Mononuclear cell (primary cell): ENCODE results near the gene IL17A. TPM values are rescaled to one million over a fixed set of nuclear protein-coding genes. Genes with fewer than 3 reads are reported as not detected.

Source experiments
- H3K27me3 ChIP-seq: 2 replicates; pipeline ENCODE4 v1.6.0; 2011; ENCODE audit warnings: low read length, control low read depth; ENCODE audit not compliant: insufficient read depth
- H3K4me1 ChIP-seq: 2 replicates; pipeline ENCODE4 v1.5.1; 2011; ENCODE audit warnings: mild to moderate bottlenecking, low read length, control low read depth; ENCODE audit not compliant: insufficient read depth
- H3K4me3 ChIP-seq: 2 replicates; pipeline ENCODE4 v1.5.1; 2011; ENCODE audit warnings: mild to moderate bottlenecking, low read length, moderate library complexity
- H3K9me3 ChIP-seq: 2 replicates; pipeline ENCODE4 v1.5.1; 2011; ENCODE audit warnings: low read depth, mild to moderate bottlenecking, control low read depth, low read length
- total RNA-seq: library from RNA; depleted of rRNA; stranded (reverse); fragments of >200 nt; gene quantifications from one replicate; pipeline ENCODE4 v1.2.3, GENCODE V29; 2012

IL17A gene
- not detected for total RNA-seq

GRCh38 chr6:52186075-52186474, at the start of gene IL17A:
IL17A (plus strand) TSS chr6:52186375; CDS start chr6:52186432, 57 bp downstream.
- H3K4me3 ChIP-seq, result no peak within 1 kb of the TSS
- peaks cover 10% of the 10 kb centered on the region for H3K27me3 ChIP-seq
- H3K4me1 ChIP-seq, result no peaks in the 10 kb centered on the region
- H3K9me3 ChIP-seq, result no peaks in the 10 kb centered on the region

GRCh38 chr6:52136934-52137467, 49.2 kb upstream of the IL17A start:
- Histone ChIP-seq H3K27me3 (peaks cover 2% of the 10 kb centered on the region), H3K4me1 (no peaks in the 10 kb centered on the region), H3K9me3 (no peaks in the 10 kb centered on the region), H3K4me3 (no peak overlapping the region)

GRCh38 chr6:52138284-52138683, 47.9 kb upstream of the IL17A start:
- Histone ChIP-seq H3K9me3 (no peaks in the 10 kb centered on the region), H3K27me3 (peaks cover 2% of the 10 kb centered on the region), H3K4me1 (no peaks in the 10 kb centered on the region), H3K4me3 (no peak overlapping the region)

- Histone ChIP-seq H3K9me3 (no peaks in the 10 kb centered on the region), H3K4me3 (no peak overlapping the region), H3K27me3 (peaks cover 2% of the 10 kb centered on the region), H3K4me1 (no peaks in the 10 kb centered on the region)
These were observed 46.0 kb upstream of the IL17A start for GRCh38 chr6:52139985-52140680.

- Histone ChIP-seq H3K27me3 (peaks cover 2% of the 10 kb centered on the region), H3K4me3 (no peak overlapping the region)
These were observed 44.6 kb upstream of the IL17A start for GRCh38 chr6:52141596-52141995.

GRCh38 chr6:52142556-52142955, 43.6 kb upstream of the IL17A start:
- Histone ChIP-seq H3K27me3 (peaks cover 2% of the 10 kb centered on the region), H3K9me3 (no peaks in the 10 kb centered on the region), H3K4me1 (no peaks in the 10 kb centered on the region), H3K4me3 (no peak overlapping the region)

More at GRCh38 chr6:52141596-52141995, 44.6 kb upstream of the IL17A start:
- no peaks in the 10 kb centered on the region for H3K4me1 ChIP-seq
- H3K9me3 ChIP-seq, result no peaks in the 10 kb centered on the region

DNA sequence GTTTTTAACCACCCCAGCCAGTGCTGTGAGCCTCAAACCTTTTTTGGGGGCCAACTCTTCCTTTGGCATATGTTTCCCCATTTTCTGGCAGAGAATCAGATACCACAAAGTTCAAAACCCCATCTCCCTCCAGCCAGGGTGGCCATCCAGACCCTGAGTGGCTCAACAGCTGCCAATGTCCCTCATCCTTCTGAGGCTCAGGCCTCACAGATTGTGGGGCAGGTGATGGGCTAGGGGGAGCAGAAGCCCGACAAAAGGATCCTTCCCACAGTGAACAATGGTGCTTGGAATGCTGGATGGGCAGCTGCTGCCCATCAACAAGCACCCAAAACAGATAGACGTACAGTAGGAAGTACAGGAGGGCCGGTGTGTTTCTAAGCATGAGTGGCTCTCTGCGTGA, 42.6 kb upstream of the IL17A start:
- Histone ChIP-seq H3K4me3 (no peak overlapping the region), H3K9me3 (no peaks in the 10 kb centered on the region)

GRCh38 chr6:52144196-52145076, 41.7 kb upstream of the IL17A start:
- no peaks in the 10 kb centered on the region for H3K4me1 ChIP-seq
- H3K4me3 ChIP-seq, result no peak overlapping the region
- no peaks in the 10 kb centered on the region for H3K9me3 ChIP-seq
- peaks cover 2% of the 10 kb centered on the region for H3K27me3 ChIP-seq

More for the DNA sequence above, 42.6 kb upstream of the IL17A start:
- Histone ChIP-seq H3K4me1 (no peaks in the 10 kb centered on the region), H3K27me3 (peaks cover 2% of the 10 kb centered on the region)

DNA sequence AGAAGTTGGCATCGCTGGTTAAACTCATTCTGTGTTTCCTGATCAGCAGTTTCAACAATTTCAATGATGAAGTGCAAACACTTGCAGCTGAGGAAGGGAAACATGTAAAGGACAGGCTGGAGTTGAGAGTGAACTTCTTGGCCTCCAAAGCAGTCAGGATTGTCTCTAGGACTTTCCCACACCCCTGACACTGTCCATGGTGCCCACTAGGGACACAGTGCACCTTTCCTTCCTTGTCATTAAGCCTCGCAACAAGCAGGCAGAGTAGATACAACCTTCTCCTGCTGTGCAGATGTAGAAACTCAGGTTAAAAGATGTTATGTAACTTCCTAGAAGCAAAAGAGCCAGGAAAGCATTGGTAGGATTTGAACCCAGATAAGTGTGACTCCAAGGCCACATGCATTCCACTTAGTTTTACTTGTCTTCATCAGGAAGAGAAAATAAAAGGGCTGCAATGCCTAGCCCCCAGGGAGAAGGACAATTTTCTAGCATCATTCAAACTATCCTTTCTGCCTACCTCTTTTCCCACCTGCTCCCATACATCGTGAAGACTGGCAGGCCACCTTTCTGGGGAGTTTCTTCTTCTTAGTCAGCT, 39.2 kb upstream of the IL17A start:
- no peaks in the 10 kb centered on the region for H3K4me1 ChIP-seq
- no peak overlapping the region for H3K4me3 ChIP-seq
- peaks cover under 1% of the 10 kb centered on the region for H3K27me3 ChIP-seq
- H3K9me3 ChIP-seq, result no peaks in the 10 kb centered on the region

- H3K4me3 ChIP-seq, result no peak overlapping the region
- no peaks in the 10 kb centered on the region for H3K27me3 ChIP-seq
- H3K9me3 ChIP-seq, result no peaks in the 10 kb centered on the region
- H3K4me1 ChIP-seq, result no peaks in the 10 kb centered on the region
These were observed 37.1 kb upstream of the IL17A start for GRCh38 chr6:52149076-52149475.

DNA sequence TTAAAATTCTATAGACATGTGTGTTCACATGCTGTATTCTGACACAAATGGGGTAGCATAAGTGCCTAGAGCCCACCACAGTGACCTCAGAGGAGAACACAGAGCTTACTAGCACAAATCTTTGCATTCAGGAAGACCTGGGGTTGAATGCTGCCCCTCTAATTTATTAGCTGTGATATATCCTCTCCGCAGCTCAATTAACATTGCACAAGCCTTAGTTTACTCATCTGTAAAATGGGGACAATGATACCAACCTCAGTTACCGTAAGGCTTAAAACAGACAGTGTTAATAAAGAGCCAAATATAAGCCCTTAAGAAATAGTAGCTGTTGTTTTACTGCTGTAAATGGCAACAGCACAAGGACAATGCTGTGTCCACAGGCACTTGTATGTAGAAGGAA, 36.2 kb upstream of the IL17A start:
- Histone ChIP-seq H3K4me3 (no peak overlapping the region), H3K4me1 (no peaks in the 10 kb centered on the region), H3K27me3 (no peaks in the 10 kb centered on the region), H3K9me3 (no peaks in the 10 kb centered on the region)

GRCh38 chr6:52152070-52152423, 34.1 kb upstream of the IL17A start:
- Histone ChIP-seq H3K27me3 (no peaks in the 10 kb centered on the region), H3K4me3 (no peak overlapping the region), H3K9me3 (no peaks in the 10 kb centered on the region), H3K4me1 (no peaks in the 10 kb centered on the region)

- Histone ChIP-seq H3K4me3 (no peak overlapping the region), H3K9me3 (no peaks in the 10 kb centered on the region), H3K27me3 (no peaks in the 10 kb centered on the region), H3K4me1 (no peaks in the 10 kb centered on the region)
These were observed 33.4 kb upstream of the IL17A start for GRCh38 chr6:52152711-52153160.

DNA sequence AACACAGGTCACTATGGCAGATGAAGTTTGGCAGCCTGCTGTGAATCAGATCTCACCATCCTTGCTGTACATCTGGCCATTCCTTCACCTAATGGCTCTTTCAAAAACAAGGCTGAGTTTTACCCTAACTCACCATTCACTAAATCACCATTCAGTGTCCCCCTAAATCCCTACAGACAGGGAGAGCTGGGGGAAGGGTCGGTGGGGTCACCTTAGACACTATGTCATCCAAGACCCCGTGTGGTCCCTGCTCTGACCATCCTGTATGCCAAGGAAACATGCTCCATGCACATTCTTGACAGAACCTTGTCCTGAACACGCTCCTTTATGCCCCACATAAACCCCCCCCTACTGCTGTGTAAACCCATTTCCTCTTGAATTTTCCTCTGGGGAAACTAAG, 31.8 kb upstream of the IL17A start:
- no peak overlapping the region for H3K4me3 ChIP-seq
- H3K9me3 ChIP-seq, result no peaks in the 10 kb centered on the region
- no peaks in the 10 kb centered on the region for H3K4me1 ChIP-seq
- H3K27me3 ChIP-seq, result no peaks in the 10 kb centered on the region
